PFSK-1 (cell line): ENCODE results near the gene CMTM6.

Experiments
- FOXP2 ChIP-seq: optimal IDR thresholded peaks from 2 replicates; pipeline ENCODE3; 2011; ENCODE audit warnings: borderline replicate concordance, control low read depth, inconsistent platforms; ENCODE audit not compliant: insufficient read depth; ENCODE audit errors: extremely low read length, extremely low read depth
- POLR2AphosphoS5 ChIP-seq: IDR thresholded peaks from 2 replicates; pipeline ENCODE4 v1.6.1; 2012; ENCODE audit warnings: low read depth, mild to moderate bottlenecking, control low read depth, low read length, moderate library complexity
- REST ChIP-seq, 2 experiments: IDR thresholded peaks; 2 replicates each; pipeline versions ENCODE4 v1.6.1 to v1.8.0; 2011 to 2012; ENCODE audit warnings: low read depth in 2 of 2, low read length in 2 of 2, control low read depth in 1 of 2, inconsistent platforms in 1 of 2, mild to moderate bottlenecking in 1 of 2, moderate library complexity in 1 of 2; ENCODE audit not compliant: insufficient read depth in 1 of 2
- SIN3A ChIP-seq: IDR thresholded peaks from 2 replicates; pipeline ENCODE4 v1.6.1; 2012; ENCODE audit warnings: mild to moderate bottlenecking, low read length, moderate library complexity, borderline replicate concordance; ENCODE audit not compliant: insufficient read depth
- TAF1 ChIP-seq: IDR thresholded peaks from 2 replicates; pipeline ENCODE4 v1.6.1; 2012; ENCODE audit warnings: low read length, control low read depth, borderline replicate concordance; ENCODE audit not compliant: insufficient read depth

Gene CMTM6

GRCh38 chr3:32469151-32469874 lies 33.3 kb downstream of the CMTM6 start:
- TF ChIP-seq POLR2AphosphoS5 (no peak), FOXP2 (no peak), TAF1 (no peak), SIN3A (no peak), REST (IDR thresholded peaks at IDR 0.05; ENCODE audit: insufficient read depth in 1 of 2, low read depth in 2 of 2, low read length in 2 of 2) (no peak)

- no peak for TF ChIP-seq SIN3A
- TF ChIP-seq TAF1: no peak
- no peak for TF ChIP-seq FOXP2
- no peak for TF ChIP-seq POLR2AphosphoS5
- TF ChIP-seq REST (IDR thresholded peaks at IDR 0.05; ENCODE audit: insufficient read depth in 1 of 2, low read depth in 2 of 2, low read length in 2 of 2): no peak
Observed at GRCh38 chr3:32467333-32468070, 35.1 kb downstream of the CMTM6 start.

- TF ChIP-seq SIN3A (no peak), POLR2AphosphoS5 (no peak), FOXP2 (no peak), TAF1 (no peak), REST (IDR thresholded peaks at IDR 0.05; ENCODE audit: insufficient read depth in 1 of 2, low read depth in 2 of 2, low read length in 2 of 2) (no peak)
Observed at GRCh38 chr3:32460031-32460749, 42.5 kb downstream of the CMTM6 start.

- no peak for TF ChIP-seq SIN3A
- no peak for TF ChIP-seq REST (IDR thresholded peaks at IDR 0.05; ENCODE audit: insufficient read depth in 1 of 2, low read depth in 2 of 2, low read length in 2 of 2)
- TF ChIP-seq TAF1: no peak
- TF ChIP-seq POLR2AphosphoS5: no peak
- no peak for TF ChIP-seq FOXP2
Observed at GRCh38 chr3:32459450-32459849, 43.2 kb downstream of the CMTM6 start.
